ENCODE data around the gene CDH4.

The CDH4 gene

DNA sequence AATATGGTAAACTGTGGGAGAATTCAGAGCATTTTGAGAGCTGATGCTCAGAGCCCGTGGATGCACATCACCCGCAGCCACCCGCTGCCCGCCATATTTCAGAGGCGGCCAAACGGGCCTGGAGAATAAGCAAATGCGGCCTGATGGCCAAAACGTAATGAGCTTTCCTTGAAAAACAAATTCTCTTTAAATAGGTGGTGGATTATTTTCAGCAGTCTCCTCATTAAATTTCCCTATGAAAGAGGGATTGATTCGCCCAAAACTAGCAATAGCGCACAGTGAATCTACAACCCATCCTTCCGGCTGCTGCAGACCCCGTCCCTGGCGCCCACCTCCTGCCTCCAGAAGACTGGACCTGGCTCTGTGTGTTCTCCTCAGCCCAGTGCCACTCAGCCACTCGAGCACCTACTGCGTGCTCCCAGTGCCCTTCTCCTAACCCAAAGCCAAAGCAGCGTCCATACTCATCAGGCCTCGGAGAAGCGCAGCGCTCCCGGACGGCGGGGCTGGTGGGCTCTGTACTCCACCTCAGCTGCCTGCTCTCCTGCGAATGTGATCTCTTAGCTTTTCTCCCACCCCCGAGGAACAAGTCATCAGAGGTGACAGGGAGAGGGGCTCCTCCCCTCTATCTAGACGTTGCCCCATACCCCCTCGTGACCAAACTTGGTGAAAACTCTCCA, 588.9 kb downstream of the CDH4 start:
- H3K4me3 ChIP-seq (ENCODE audit: low read length) = no peak overlapping the region
- TF ChIP-seq, protein P1, sequence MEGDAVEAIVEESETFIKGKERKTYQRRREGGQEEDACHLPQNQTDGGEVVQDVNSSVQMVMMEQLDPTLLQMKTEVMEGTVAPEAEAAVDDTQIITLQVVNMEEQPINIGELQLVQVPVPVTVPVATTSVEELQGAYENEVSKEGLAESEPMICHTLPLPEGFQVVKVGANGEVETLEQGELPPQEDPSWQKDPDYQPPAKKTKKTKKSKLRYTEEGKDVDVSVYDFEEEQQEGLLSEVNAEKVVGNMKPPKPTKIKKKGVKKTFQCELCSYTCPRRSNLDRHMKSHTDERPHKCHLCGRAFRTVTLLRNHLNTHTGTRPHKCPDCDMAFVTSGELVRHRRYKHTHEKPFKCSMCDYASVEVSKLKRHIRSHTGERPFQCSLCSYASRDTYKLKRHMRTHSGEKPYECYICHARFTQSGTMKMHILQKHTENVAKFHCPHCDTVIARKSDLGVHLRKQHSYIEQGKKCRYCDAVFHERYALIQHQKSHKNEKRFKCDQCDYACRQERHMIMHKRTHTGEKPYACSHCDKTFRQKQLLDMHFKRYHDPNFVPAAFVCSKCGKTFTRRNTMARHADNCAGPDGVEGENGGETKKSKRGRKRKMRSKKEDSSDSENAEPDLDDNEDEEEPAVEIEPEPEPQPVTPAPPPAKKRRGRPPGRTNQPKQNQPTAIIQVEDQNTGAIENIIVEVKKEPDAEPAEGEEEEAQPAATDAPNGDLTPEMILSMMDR (conservative IDR thresholded peaks at IDR 0.05; ENCODE audit: low read depth, low read length) = no peak
- DNase-seq (ENCODE audit: low read depth) = no peak

DNA sequence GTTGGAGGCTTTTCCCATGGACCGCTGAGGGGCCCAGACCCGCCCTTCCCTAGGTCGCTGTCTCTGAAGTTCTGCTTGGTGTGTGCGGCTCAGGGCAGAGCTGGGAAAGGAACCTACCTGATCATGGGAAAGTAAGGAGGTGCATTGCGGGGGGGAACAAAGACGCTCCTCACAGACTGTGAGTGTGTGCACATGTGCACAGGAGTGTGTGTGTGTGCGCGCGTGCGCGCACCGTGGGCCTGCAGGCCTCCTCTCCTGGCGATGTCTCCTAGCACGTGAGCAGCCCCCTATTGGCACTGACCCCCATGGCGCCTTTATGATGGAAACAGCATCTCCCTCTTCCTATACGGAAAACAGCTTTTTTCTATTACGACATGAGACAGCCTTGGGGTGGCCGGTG, 589.5 kb downstream of the CDH4 start:
- no peak for DNase-seq (ENCODE audit: low read depth)
- TF ChIP-seq, protein P1 (conservative IDR thresholded peaks at IDR 0.05; ENCODE audit: low read depth, low read length) = no peak
- H3K4me3 ChIP-seq (ENCODE audit: low read length) = no peak overlapping the region

DNA sequence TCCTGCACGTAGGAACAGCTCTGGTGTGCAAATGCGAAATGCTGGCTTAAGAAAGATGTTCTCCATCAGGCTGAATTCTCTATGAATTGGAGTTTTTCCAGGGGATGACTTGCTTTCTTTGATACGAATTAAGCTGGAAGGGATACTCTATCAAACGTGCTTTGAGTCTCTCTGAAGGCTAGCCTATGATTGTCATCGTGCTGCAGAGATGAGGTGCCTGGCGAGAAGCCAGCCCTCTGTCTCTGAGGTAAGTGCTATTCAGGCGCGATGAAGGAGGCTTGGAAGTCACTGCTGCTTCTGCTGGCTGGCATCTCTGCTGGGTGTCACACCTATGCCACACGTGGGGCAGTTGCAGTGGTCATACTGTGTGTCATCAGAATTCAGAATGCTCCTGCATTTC, 589.9 kb downstream of the CDH4 start:
- H3K4me3 ChIP-seq (ENCODE audit: low read length) = no peak overlapping the region
- TF ChIP-seq, protein P1 (conservative IDR thresholded peaks at IDR 0.05; ENCODE audit: low read depth, low read length) = no peak
- DNase-seq (ENCODE audit: low read depth) = no peak

DNA sequence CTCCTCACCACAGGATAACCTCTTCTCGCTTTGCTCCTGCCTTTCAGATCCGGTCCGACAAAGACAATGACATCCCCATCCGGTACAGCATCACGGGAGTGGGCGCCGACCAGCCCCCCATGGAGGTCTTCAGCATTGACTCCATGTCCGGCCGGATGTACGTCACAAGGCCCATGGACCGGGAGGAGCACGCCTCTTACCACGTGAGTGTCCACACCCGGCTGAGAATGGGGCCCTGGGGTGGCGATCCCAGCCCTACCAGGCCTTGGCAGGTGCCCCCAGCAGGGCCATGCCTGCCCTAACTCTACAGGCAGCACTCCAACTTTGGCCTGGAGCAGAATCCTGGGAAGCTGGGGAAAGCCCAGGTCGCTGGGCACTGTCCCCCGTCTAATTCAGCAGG, 592.6 kb downstream of the CDH4 start:
- no peak for DNase-seq (ENCODE audit: low read depth)
- TF ChIP-seq, protein P1 (conservative IDR thresholded peaks at IDR 0.05; ENCODE audit: low read depth, low read length) = no peak
- H3K4me3 ChIP-seq (ENCODE audit: low read length) = no peak overlapping the region

DNA sequence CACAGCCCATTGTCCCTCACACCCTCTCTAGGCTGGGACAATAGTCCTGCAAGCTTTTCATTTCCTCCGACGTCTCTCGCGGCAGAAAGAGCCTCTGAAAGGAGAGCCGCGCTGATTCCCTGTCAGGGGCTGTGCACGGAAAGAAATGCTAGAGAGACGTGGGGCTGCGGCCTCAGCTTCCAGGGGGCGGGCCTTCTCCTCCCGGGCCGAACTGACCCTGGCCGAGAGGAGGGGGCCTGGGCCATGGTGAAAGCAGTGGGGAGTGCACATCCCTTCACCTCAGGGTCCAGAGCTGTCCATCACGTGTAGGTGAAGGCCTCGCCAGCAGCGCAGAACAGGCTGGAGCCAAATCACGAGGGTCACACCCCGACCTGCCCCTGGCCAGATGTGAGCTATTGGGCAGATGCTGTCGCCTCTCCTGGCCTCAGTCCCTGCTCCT, 593.2 kb downstream of the CDH4 start:
- TF ChIP-seq, protein P1 (conservative IDR thresholded peaks at IDR 0.05; ENCODE audit: low read depth, low read length) = no peak
- no peak for DNase-seq (ENCODE audit: low read depth)
- no peak overlapping the region for H3K4me3 ChIP-seq (ENCODE audit: low read length)

DNA sequence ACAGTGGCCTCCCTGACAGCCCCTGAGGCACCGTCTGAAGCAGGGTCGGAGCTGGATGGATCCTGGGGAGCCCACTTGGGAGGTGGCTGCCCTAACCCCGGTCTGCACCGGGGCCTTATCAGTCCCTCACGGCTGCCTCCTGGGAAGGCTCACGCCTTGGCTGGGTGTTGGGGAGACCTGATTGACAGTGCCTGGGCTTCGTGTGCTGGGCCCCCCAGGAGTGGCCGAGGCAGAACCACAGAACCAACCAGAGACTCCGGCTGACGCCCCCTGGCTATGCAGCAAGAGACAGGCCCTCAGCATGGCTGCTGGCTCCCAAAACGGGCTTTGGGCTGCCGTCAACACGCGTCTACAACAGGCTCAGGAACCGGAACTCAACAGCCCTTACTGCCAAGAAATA, 594.0 kb downstream of the CDH4 start:
- TF ChIP-seq, protein P1 (conservative IDR thresholded peaks at IDR 0.05; ENCODE audit: low read depth, low read length) = no peak
- DNase-seq (ENCODE audit: low read depth) = no peak
- H3K4me3 ChIP-seq (ENCODE audit: low read length) = no peak overlapping the region

DNA sequence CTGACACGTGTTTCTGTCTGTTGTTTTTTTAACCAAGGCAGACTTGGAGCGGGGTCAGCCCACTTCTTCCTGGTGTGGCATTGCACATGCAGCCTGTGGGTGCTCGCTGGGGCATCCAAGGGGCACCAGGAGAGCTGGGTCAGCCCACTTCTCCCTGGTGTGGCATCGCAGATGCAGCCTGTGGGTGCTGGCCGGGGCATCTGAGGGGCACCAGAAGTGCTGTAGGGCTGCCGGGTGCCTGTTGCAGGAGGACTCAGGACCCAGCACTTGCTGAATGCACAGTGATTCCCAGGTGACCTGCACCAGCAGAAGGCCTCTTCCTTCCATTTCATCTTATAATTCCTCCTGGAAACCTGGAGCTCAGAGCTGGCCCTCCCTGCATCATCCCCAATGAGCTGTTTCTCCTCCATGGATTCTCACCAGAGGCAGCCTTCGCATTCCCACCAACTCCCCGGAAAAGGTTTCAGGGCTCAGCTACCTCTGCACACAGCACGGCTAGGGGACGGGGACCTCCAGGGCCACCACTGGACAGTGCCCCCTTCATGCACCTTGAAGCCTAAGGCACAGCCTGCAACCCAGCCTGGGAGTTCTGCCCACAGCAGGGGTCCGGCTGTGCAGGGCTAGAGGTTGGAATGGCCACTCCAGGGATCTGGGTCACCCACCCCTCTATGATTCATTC, 594.8 kb downstream of the CDH4 start:
- TF ChIP-seq, protein P1 (conservative IDR thresholded peaks at IDR 0.05; ENCODE audit: low read depth, low read length) = no peak
- no peak overlapping the region for H3K4me3 ChIP-seq (ENCODE audit: low read length)
- DNase-seq (ENCODE audit: low read depth) = no peak
